Adrenal gland (tissue), 12 donors: Measurements from ENCODE around the gene TBC1D1. TPM values are rescaled to one million over a fixed set of nuclear protein-coding genes. Genes with fewer than 3 reads are reported as not detected.

Experiments used
- DNase-seq, 7 donors: peaks; one replicate each; pipeline ENCODE4 v3.0.0-alpha.2; 2019 to 2020
- H3K27ac ChIP-seq, 5 donors: fragments of 200-600 bp; sonication (generic) in 4 of 5; 1 replicate in 3 of 5; 2 replicates in 2 of 5; pipeline versions ENCODE4 v1.5.1 to v1.8.0; 2016 to 2020; ENCODE audit warnings: mild to moderate bottlenecking in 1 of 5
- H3K27me3 ChIP-seq: fragments of 200-600 bp; 2 replicates; pipeline ENCODE4 v1.8.0; 2021
- H3K36me3 ChIP-seq, 2 donors: fragments of 200-600 bp; replicated peaks in 1 of 2; 1 replicate in 1 of 2; 2 replicates in 1 of 2; pipeline versions ENCODE4 v1.5.1 to v1.8.0; 2018 to 2022
- H3K4me1 ChIP-seq, 2 donors: fragments of 200-600 bp; replicated peaks in 1 of 2; 1 replicate in 1 of 2; 2 replicates in 1 of 2; pipeline versions ENCODE4 v1.5.1 to v1.8.0; 2018 to 2021
- H3K4me3 ChIP-seq, 4 donors: fragments of 200-600 bp; sonication (generic) in 3 of 4; one replicate each; pipeline ENCODE4 v1.5.1; 2016 to 2018
- H3K9me3 ChIP-seq, 3 donors: fragments of 200-600 bp; sonication (generic) in 1 of 3; replicated peaks in 1 of 3; 1 replicate in 2 of 3; 2 replicates in 1 of 3; pipeline versions ENCODE4 v1.5.1 to v1.8.0; 2016 to 2021
- CTCF ChIP-seq, 6 experiments: fragments of 450-650 bp in 4 of 6; fragments of 200-600 bp in 2 of 6; sonication (generic) in 1 of 6; IDR thresholded peaks; 1 replicate in 5 of 6; 2 replicates in 1 of 6; pipeline versions ENCODE4 v1.5.1 to v1.8.0; 2016 to 2021; ENCODE audit warnings: antibody characterized with exemption in 6 of 6, mild to moderate bottlenecking in 2 of 6, moderate library complexity in 1 of 6
- POLR2A ChIP-seq, 2 donors: fragments of 450-650 bp; IDR thresholded peaks; one replicate each; pipeline ENCODE4 v1.6.1; 2017; ENCODE audit warnings: antibody characterized with exemption in 2 of 2, mild to moderate bottlenecking in 2 of 2, moderate library complexity in 1 of 2
- WGBS, 4 donors: extraction: QIAGEN DNeasy Blood & Tissue Kit in 2 of 4; methylation state at CpG; one replicate each; pipeline versions ENCODE4 v1.1.5 to v1.1.7; 2013 to 2017; 5-methylcytosine and 5-hydroxymethylcytosine counted together
- intact Hi-C, 2 donors: fragments of 100-400 bp; cut with DNase I; formaldehyde crosslinking; loops; one replicate each; pipeline versions ENCODE4 v1.14.1 to v1.15.0; 2022 to 2023
- polyA plus RNA-seq, 3 donors: library from polyadenylated mRNA; stranded (reverse); fragments of 200-250 nt in 2 of 3; fragments of 350-450 nt in 1 of 3; fragmentation: Illumina TruSeq in 1 of 3; extraction: RNeasy Lipid Tissue Mini Kit (QIAGEN cat#74804) in 1 of 3; gene quantifications; one replicate each; pipeline ENCODE4 v1.2.3, GENCODE V29; 2013 to 2014
- total RNA-seq, 9 donors: library from RNA; depleted of rRNA in 4 of 9; stranded (reverse); fragments of >200 nt in 4 of 9; fragments of 120-200 nt in 1 of 9; fragmentation: NEBNext Ultra II Directional in 1 of 9; extraction: Animal tissue kit (Norgen Biotek cat#: 25700) in 1 of 9; gene quantifications; one replicate each; pipeline versions ENCODE4 v1.1.0 to v1.2.4, GENCODE V29; 2013 to 2023
- donor health status: healthy with polysubstance abuse.
- donor health status: Bipolar disorder and iron deficiency.
- donor health status: DM: yes; HTN: yes; CAD: no.
- donor health status: DM: no; HTN: no; CAD: no.
- donor health status: DM: no; HTN: no; CAD: no.
- donor health status: DM: yes; HTN: yes; CAD: no.

Gene TBC1D1
- total and polyA plus RNA-seq, 12 donors, result 16.3 to 77.3 (median 25.7) TPM

GRCh38 chr4:37964734-37965457 is 74.0 kb downstream of the TBC1D1 start:
- Histone ChIP-seq H3K27me3 (no peaks in the 10 kb centered on the region), H3K4me1 (peaks cover 0 to 11% of the 10 kb centered on the region in 2 donors), H3K4me3 (no peak overlapping the region), H3K27ac (no peak overlapping the region), H3K36me3 (no peaks in the 10 kb centered on the region), H3K9me3 (no peaks in the 10 kb centered on the region)
- TF ChIP-seq CTCF (IDR thresholded peaks at IDR 0.05) (no peak), POLR2A (IDR thresholded peaks at IDR 0.05) (no peak)
- 82 to 89% (median 84%) methylated on average over 4 of the region's 4 CpGs for WGBS, 4 donors
- intact Hi-C loops, result no loop called here
- no peak for DNase-seq

GRCh38 chr4:37966044-37966443 is 75.2 kb downstream of the TBC1D1 start:
- no peaks in the 10 kb centered on the region for H3K27me3 ChIP-seq
- 69 to 83% (median 71%) methylated on average over 3 of the region's 3 CpGs for WGBS, 4 donors

GRCh38 chr4:37967736-37968135 is 76.9 kb downstream of the TBC1D1 start:
- intact Hi-C loops, result no loop called here
- TF ChIP-seq POLR2A (IDR thresholded peaks at IDR 0.05) (no peak), CTCF (IDR thresholded peaks at IDR 0.05) (no peak)
- H3K27ac ChIP-seq, result no peak overlapping the region
- H3K4me1 ChIP-seq, result peaks cover 0 to 17% of the 10 kb centered on the region in 2 donors
- WGBS, 4 donors, result 39 to 46% (median 42%) methylated on average over 5 of the region's 5 CpGs
- H3K9me3 ChIP-seq, result no peaks in the 10 kb centered on the region
- no peaks in the 10 kb centered on the region for H3K36me3 ChIP-seq
- no peak for DNase-seq
- no peak overlapping the region for H3K4me3 ChIP-seq
- no peaks in the 10 kb centered on the region for H3K27me3 ChIP-seq

More at GRCh38 chr4:37966044-37966443, 75.2 kb downstream of the TBC1D1 start:
- peaks cover 0 to 17% of the 10 kb centered on the region in 2 donors for H3K4me1 ChIP-seq
- no peak overlapping the region for H3K27ac ChIP-seq
- H3K36me3 ChIP-seq, result no peaks in the 10 kb centered on the region
- TF ChIP-seq CTCF (IDR thresholded peaks at IDR 0.05) (no peak), POLR2A (IDR thresholded peaks at IDR 0.05) (no peak)
- no peak overlapping the region for H3K4me3 ChIP-seq
- no peaks in the 10 kb centered on the region for H3K9me3 ChIP-seq
- intact Hi-C loops, result no loop called here
- DNase-seq, result no peak

- intact Hi-C loops, result no loop called here
- 74 to 88% (median 80%) methylated on average over 3 of the region's 3 CpGs for WGBS, 4 donors
- no peaks in the 10 kb centered on the region for H3K9me3 ChIP-seq
- no peak for TF ChIP-seq POLR2A (IDR thresholded peaks at IDR 0.05)
- TF ChIP-seq CTCF (IDR thresholded peaks at IDR 0.05), result no peak
- no peak overlapping the region for H3K27ac ChIP-seq
- H3K36me3 ChIP-seq, result no peaks in the 10 kb centered on the region
- no peaks in the 10 kb centered on the region for H3K27me3 ChIP-seq
- H3K4me1 ChIP-seq, result peaks cover 0 to 17% of the 10 kb centered on the region in 2 donors
- no peak for DNase-seq
- H3K4me3 ChIP-seq, result no peak overlapping the region
Measured at GRCh38 chr4:37968747-37969146, 77.9 kb downstream of the TBC1D1 start.
